Liver (tissue), 9 donors: ENCODE results near the gene CSAG2. TPM values are rescaled to one million over a fixed set of nuclear protein-coding genes. Genes with fewer than 3 reads are reported as not detected.
"Not testable (repeated sequence)": the region's sequence is repeated elsewhere in the genome, so short reads cannot be mapped to it uniquely, and the experiment has no call there.

ENCODE experiments used
- DNase-seq: peaks from one replicate; pipeline ENCODE4 v3.0.0-alpha.2; 2017; ENCODE audit warnings: low spot score
- H3K27ac ChIP-seq, 2 donors: one replicate each; pipeline ENCODE4 v1.7.0; 2013; ENCODE audit warnings: inconsistent platforms in 2 of 2, low read length in 2 of 2, control low read depth in 1 of 2, low read depth in 1 of 2, mild to moderate bottlenecking in 1 of 2
- H3K27me3 ChIP-seq, 4 donors: one replicate each; pipeline versions ENCODE4 v1.6.1 to v1.7.0; 2013; ENCODE audit warnings: low read length in 3 of 4, inconsistent platforms in 1 of 4, mild to moderate bottlenecking in 1 of 4, moderate library complexity in 1 of 4; ENCODE audit not compliant: control insufficient read depth in 4 of 4, insufficient read depth in 4 of 4
- H3K36me3 ChIP-seq, 4 donors: one replicate each; pipeline versions ENCODE4 v1.6.1 to v1.7.0; 2013; ENCODE audit warnings: low read length in 3 of 4, mild to moderate bottlenecking in 3 of 4, low read depth in 1 of 4, moderate library complexity in 1 of 4; ENCODE audit not compliant: control insufficient read depth in 4 of 4, insufficient read depth in 3 of 4
- H3K4me1 ChIP-seq, 4 donors: one replicate each; pipeline versions ENCODE4 v1.6.1 to v1.7.0; 2013; ENCODE audit warnings: low read length in 3 of 4, mild to moderate bottlenecking in 3 of 4, moderate library complexity in 1 of 4; ENCODE audit not compliant: control insufficient read depth in 4 of 4, insufficient read depth in 4 of 4
- H3K4me3 ChIP-seq, 3 donors: one replicate each; pipeline versions ENCODE4 v1.6.1 to v1.7.0; 2013; ENCODE audit warnings: low read length in 3 of 3, control low read depth in 1 of 3, low read depth in 1 of 3, mild to moderate bottlenecking in 1 of 3
- H3K9ac ChIP-seq, 2 donors: one replicate each; pipeline ENCODE4 v1.7.0; 2013; ENCODE audit warnings: low read length in 2 of 2, mild to moderate bottlenecking in 2 of 2, moderate library complexity in 2 of 2, control low read depth in 1 of 2, low read depth in 1 of 2
- H3K9me3 ChIP-seq, 4 donors: one replicate each; pipeline versions ENCODE4 v1.6.1 to v1.7.0; 2013; ENCODE audit warnings: low read length in 3 of 4; ENCODE audit not compliant: control insufficient read depth in 4 of 4
- CTCF ChIP-seq: fragments of 150-350 bp; IDR thresholded peaks from 2 replicates; pipeline ENCODE4 v1.5.1; 2017; ENCODE audit warnings: improper control_type of control experiment, low read depth, low read length; ENCODE audit not compliant: missing input control
- EGR1 ChIP-seq, 2 donors: IDR thresholded peaks; 2 replicates each; pipeline ENCODE4 v1.6.1; 2016 to 2018; ENCODE audit warnings: antibody characterized with exemption in 2 of 2, low read depth in 2 of 2
- FOXA2 ChIP-seq: IDR thresholded peaks from 2 replicates; pipeline ENCODE4 v1.6.1; 2016; ENCODE audit warnings: antibody characterized with exemption
- GABPA ChIP-seq, 2 donors: IDR thresholded peaks in 1 of 2; conservative IDR thresholded peaks in 1 of 2; 2 replicates each; pipeline ENCODE4 v1.6.1; 2016; ENCODE audit warnings: antibody characterized with exemption in 2 of 2, mild to moderate bottlenecking in 1 of 2, moderate library complexity in 1 of 2
- HNF4A ChIP-seq, 2 donors: conservative IDR thresholded peaks; 2 replicates each; pipeline ENCODE4 v1.6.1; 2016; ENCODE audit warnings: antibody characterized with exemption in 2 of 2, mild to moderate bottlenecking in 2 of 2
- HNF4G ChIP-seq: IDR thresholded peaks from 2 replicates; pipeline ENCODE4 v1.6.1; 2016; ENCODE audit warnings: antibody characterized with exemption
- JUND ChIP-seq, 2 donors: IDR thresholded peaks; 2 replicates each; pipeline ENCODE4 v1.6.1; 2016; ENCODE audit warnings: antibody characterized with exemption in 2 of 2
- MAX ChIP-seq: IDR thresholded peaks from 2 replicates; pipeline ENCODE4 v1.6.1; 2016; ENCODE audit warnings: antibody characterized with exemption
- NR2F2 ChIP-seq: IDR thresholded peaks from 2 replicates; pipeline ENCODE4 v1.6.1; 2016; ENCODE audit warnings: antibody characterized with exemption
- RAD21 ChIP-seq, 2 donors: IDR thresholded peaks; 2 replicates each; pipeline ENCODE4 v1.6.1; 2016; ENCODE audit warnings: antibody characterized with exemption in 2 of 2, mild to moderate bottlenecking in 2 of 2
- REST ChIP-seq: IDR thresholded peaks from 2 replicates; pipeline ENCODE4 v1.6.1; 2016; ENCODE audit warnings: antibody characterized with exemption, mild to moderate bottlenecking
- RXRA ChIP-seq, 2 donors: IDR thresholded peaks; 2 replicates each; pipeline ENCODE4 v1.6.1; 2017 to 2018; ENCODE audit warnings: antibody characterized with exemption in 2 of 2, mild to moderate bottlenecking in 1 of 2
- SP1 ChIP-seq: IDR thresholded peaks from 2 replicates; pipeline ENCODE4 v1.6.1; 2018; ENCODE audit warnings: antibody characterized with exemption, mild to moderate bottlenecking
- TAF1 ChIP-seq: conservative IDR thresholded peaks from 2 replicates; pipeline ENCODE4 v1.6.1; 2016; ENCODE audit warnings: antibody characterized with exemption, mild to moderate bottlenecking
- YY1 ChIP-seq: IDR thresholded peaks from 2 replicates; pipeline ENCODE4 v1.6.1; 2016; ENCODE audit warnings: antibody characterized with exemption, mild to moderate bottlenecking
- ZBTB33 ChIP-seq: IDR thresholded peaks from 2 replicates; pipeline ENCODE4 v1.6.1; 2016; ENCODE audit warnings: antibody characterized with exemption
- WGBS: extraction: QIAGEN DNeasy Blood & Tissue Kit; methylation state at CpG from one replicate; pipeline ENCODE4 v1.1.7; 2013; 5-methylcytosine and 5-hydroxymethylcytosine counted together
- polyA plus RNA-seq, 2 donors: library from polyadenylated mRNA; stranded (reverse) in 1 of 2; unstranded in 1 of 2; fragments of 200-250 nt in 1 of 2; fragments of >200 nt in 1 of 2; fragmentation: Nextera tagmentation in 1 of 2; extraction: Ambion mirVana in 1 of 2; gene quantifications; one replicate each; pipeline versions ENCODE4 v1.2.1 to v1.2.3, GENCODE V29; 2013 to 2015
- total RNA-seq, 2 donors: library from RNA; depleted of rRNA; stranded (reverse); fragments of >200 nt; gene quantifications; one replicate each; pipeline ENCODE4 v1.2.3, GENCODE V29; 2014
- donor health status: healthy.
- donor health status: healthy.
- donor health status: healthy.
- donor health status: healthy.
- donor health status: healthy.

Gene CSAG2
- total and polyA plus RNA-seq, 4 donors, result 0.14 TPM; not detected in 3

- no peak for TF ChIP-seq CTCF
Observed at GRCh38 chrX:152735101-152735500, 26.0 kb upstream of the CSAG2 start (continued).

GRCh38 chrX:152734143-152734858 lies 25.2 kb upstream of the CSAG2 start:
- not testable (repeated sequence) for H3K4me1 ChIP-seq, H3K4me3 ChIP-seq, H3K27ac ChIP-seq, H3K36me3 ChIP-seq, H3K9ac ChIP-seq, DNase-seq, H3K27me3 ChIP-seq, H3K9me3 ChIP-seq
- 94% methylated on average over 22 of the region's 22 CpGs for WGBS

- H3K4me3 ChIP-seq, result no peak within 1 kb of the TSS
- no peaks in the 10 kb centered on the region for H3K27me3 ChIP-seq
- H3K9ac ChIP-seq, result no peak within 1 kb of the TSS
- no peak within 1 kb of the TSS for H3K27ac ChIP-seq
- H3K36me3 ChIP-seq, result no peaks in the 10 kb centered on the region
- TF ChIP-seq RAD21 (IDR thresholded peaks at IDR 0.05) (no peak), HNF4A (conservative IDR thresholded peaks at IDR 0.05) (no peak), HNF4G (no peak), ZBTB33 (no peak), CTCF (no peak), YY1 (no peak), EGR1 (IDR thresholded peaks at IDR 0.05; ENCODE audit: low read depth in 2 of 2) (no peak), GABPA (IDR thresholded peaks at IDR 0.05 in 1 of 2, conservative IDR thresholded peaks at IDR 0.05 in 1 of 2) (no peak), RXRA (IDR thresholded peaks at IDR 0.05) (no peak), MAX (no peak), TAF1 (no peak), NR2F2 (no peak), JUND (IDR thresholded peaks at IDR 0.05) (no peak), FOXA2 (no peak), SP1 (no peak), REST (no peak)
- WGBS, result 89% methylated on average over 19 of the region's 21 CpGs
- H3K9me3 ChIP-seq, result no peaks in the 10 kb centered on the region
- DNase-seq, result no peak
- H3K4me1 ChIP-seq, result no peaks in the 10 kb centered on the region
Observed at GRCh38 chrX:152733261-152733975, 24.3 kb upstream of the CSAG2 start, which contains the start of the genes CSAG1 and MAGEA12. Gene CSAG1, minus strand, starts transcription at chrX:152733721. Its CDS starts 1,261 bp downstream, at chrX:152732460. Gene MAGEA12, plus strand, starts transcription at chrX:152733757. Its CDS starts 2,405 bp downstream, at chrX:152736162.
